ENCODE results near the gene COQ5. TPM values are rescaled to one million over a fixed set of nuclear protein-coding genes. Genes with fewer than 3 reads are reported as not detected.
A peak's percentile ranks its signal among the peaks of the same experiment; 100 is the strongest.

The COQ5 gene
- total RNA-seq, 1 experiment from 2014 or later, result 30.2 TPM

- no peak for DNase-seq (ENCODE audit: low spot score)
Observed at GRCh38 chr12:120483621-120484020, 45.3 kb downstream of the COQ5 start.

- no peak for DNase-seq (ENCODE audit: low spot score)
Observed at GRCh38 chr12:120481022-120481767, 47.8 kb downstream of the COQ5 start.

- DNase-seq (ENCODE audit: low spot score), result no peak
Observed at GRCh38 chr12:120480211-120480610, 48.7 kb downstream of the COQ5 start.

- no peak for DNase-seq (ENCODE audit: low spot score)
Observed at GRCh38 chr12:120479458-120479857, 49.5 kb downstream of the COQ5 start.

- no peak for DNase-seq (ENCODE audit: low spot score)
Observed at GRCh38 chr12:120475643-120476042, 53.3 kb downstream of the COQ5 start.

- peak; percentile 88 for DNase-seq (ENCODE audit: low spot score)
Observed at GRCh38 chr12:120474616-120474960, 54.4 kb downstream of the COQ5 start.

- no peak for DNase-seq (ENCODE audit: low spot score)
Observed at GRCh38 chr12:120473807-120474615, 54.9 kb downstream of the COQ5 start.

GRCh38 chr12:120472521-120472920, 56.4 kb downstream of the COQ5 start:
- no peak for DNase-seq (ENCODE audit: low spot score)

- no peak for DNase-seq (ENCODE audit: low spot score)
Observed at GRCh38 chr12:120470150-120470784, 58.7 kb downstream of the COQ5 start.

GRCh38 chr12:120469450-120470149, 59.4 kb downstream of the COQ5 start, which contains the start of gene SRSF9:
Gene SRSF9, minus strand, starts transcription at chr12:120469748. Its CDS starts 139 bp downstream, at chr12:120469609.
- peak; percentile 86 for DNase-seq (ENCODE audit: low spot score)

- no peak for DNase-seq (ENCODE audit: low spot score)
Observed at GRCh38 chr12:120468821-120469449, 60.0 kb downstream of the COQ5 start.

GRCh38 chr12:120468325-120468820, 60.6 kb downstream of the COQ5 start:
- DNase-seq (ENCODE audit: low spot score), result peak; percentile 39

- DNase-seq (ENCODE audit: low spot score), result no peak
Observed at GRCh38 chr12:120467439-120467838, 61.5 kb downstream of the COQ5 start.

GRCh38 chr12:120466560-120467315, 62.2 kb downstream of the COQ5 start:
- no peak for DNase-seq (ENCODE audit: low spot score)

GRCh38 chr12:120465756-120466155, 63.2 kb downstream of the COQ5 start:
- DNase-seq (ENCODE audit: low spot score), result no peak

GRCh38 chr12:120463712-120464111, 65.2 kb downstream of the COQ5 start:
- no peak for DNase-seq (ENCODE audit: low spot score)

- DNase-seq (ENCODE audit: low spot score), result no peak
Observed at GRCh38 chr12:120462099-120462640, 66.8 kb downstream of the COQ5 start.

- DNase-seq (ENCODE audit: low spot score), result no peak
Observed at GRCh38 chr12:120460157-120460556, 68.8 kb downstream of the COQ5 start.

GRCh38 chr12:120457133-120457532, 71.8 kb downstream of the COQ5 start:
- no peak for DNase-seq (ENCODE audit: low spot score)

- no peak for DNase-seq (ENCODE audit: low spot score)
Observed at GRCh38 chr12:120455302-120455701, 73.7 kb downstream of the COQ5 start.

Data from A172 (cell line).